ENCODE results near the gene MLXIP. TPM values are rescaled to one million over a fixed set of nuclear protein-coding genes. Genes with fewer than 3 reads are reported as not detected.

MLXIP gene
- total and polyA plus RNA-seq, 2 donors (not counting 3 experiments of a cell fraction or from before 2014, with no cell fraction given): 22.0 to 72.5 TPM

DNA sequence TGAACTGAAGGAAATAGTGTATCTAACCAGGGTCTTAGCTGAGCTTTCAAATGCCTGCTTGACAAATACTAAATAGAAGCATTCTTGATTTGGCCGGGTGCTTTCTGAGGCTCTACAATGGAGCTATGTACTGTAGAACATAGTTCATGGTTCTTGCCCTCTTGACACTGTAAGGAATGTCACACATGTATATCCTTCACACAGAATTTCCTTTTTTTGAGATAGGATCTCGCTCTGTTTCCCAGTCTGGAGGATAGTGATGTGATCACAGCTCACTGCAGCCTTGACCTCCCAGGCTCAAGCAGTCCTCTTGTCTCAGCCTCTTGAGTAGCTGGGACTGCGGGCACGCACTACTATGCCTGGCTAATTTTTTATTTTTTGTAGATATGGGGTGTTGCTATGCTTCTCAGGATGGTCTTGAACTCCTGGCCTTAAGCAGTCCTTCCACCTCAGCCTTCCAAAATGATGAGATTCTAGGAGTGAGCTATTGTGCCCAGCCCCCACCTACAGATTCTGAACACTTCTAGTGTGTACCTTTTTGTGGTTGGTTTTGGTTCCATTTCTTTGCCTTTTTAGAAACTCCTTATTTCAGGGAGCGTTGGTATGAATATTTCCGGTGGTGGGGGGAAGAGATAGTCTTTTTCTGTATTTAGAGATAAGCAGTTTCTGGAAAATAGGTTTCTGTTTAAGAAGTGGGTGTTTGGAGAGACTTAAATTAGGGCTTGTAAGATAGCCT lies 4.2 kb downstream of the MLXIP start:
- peak; percentile 26 for DNase-seq (ENCODE audit: low read depth, low spot score)
- H3K27ac ChIP-seq (ENCODE audit: insufficient read depth, low read depth, low read length): peak overlapping the region; percentile 76
- no TSS peak for BruUV-seq (replicated peaks)
- no peaks in the 10 kb centered on the region for H4K20me1 ChIP-seq (replicated peaks; ENCODE audit: control insufficient read depth, extremely low read depth, insufficient read depth, low read length)
- dilution Hi-C loops (cut with MboI; ENCODE audit: extremely low pct_ligation_motif_present, low sequenced_read_pairs): no loop called here
- no peaks in the 10 kb centered on the region for H3K9me3 ChIP-seq (replicated peaks; ENCODE audit: control insufficient read depth, insufficient read depth, low read length)
- H3K9ac ChIP-seq (replicated peaks; ENCODE audit: extremely low read depth, insufficient read depth, low read length): no peak overlapping the region
- CTCF ChIA-PET: interaction anchor here (1.3 to 3.9 kb wide), 4 partner anchors 13 to 40 kb away, joined by 3 to 42 read pairs (median 32); no protein-coding TSS in a partner anchor
- no peaks in the 10 kb centered on the region for H3K27me3 ChIP-seq (ENCODE audit: control insufficient read depth in 2 of 2, insufficient read depth in 2 of 2, low read length in 2 of 2)
- no peak overlapping the region for H2AFZ ChIP-seq (ENCODE audit: low read depth, low read length)
- no peaks in the 10 kb centered on the region for H3K9me1 ChIP-seq (replicated peaks; ENCODE audit: control insufficient read depth, extremely low read depth, insufficient read depth, low read length)
- H3K4me2 ChIP-seq (ENCODE audit: insufficient read depth, low read length): peak overlapping the region; percentile 85
- H3K79me2 ChIP-seq (ENCODE audit: control insufficient read depth, insufficient read depth, low read length): peaks cover 78% of the 10 kb centered on the region
- FAIRE-seq: peak; percentile 64
- peak overlapping the region in 1 of 3 experiments; percentile 76 for H3K4me3 ChIP-seq (replicated peaks in 1 of 3; ENCODE audit: insufficient read depth in 1 of 3, low read depth in 1 of 3, low read length in 3 of 3)
- TF ChIP-seq MYC (IDR thresholded peaks at IDR 0.05; ENCODE audit: low read depth, low read length) (no peak), FOS (IDR thresholded peaks at IDR 0.05; ENCODE audit: borderline replicate concordance, insufficient read depth, low read length) (no peak), GATA2 (IDR thresholded peaks at IDR 0.05; ENCODE audit: insufficient read depth, insufficient read length, low read depth, low read length) (no peak), EZH2 (IDR thresholded peaks at IDR 0.05; ENCODE audit: borderline replicate concordance, low read depth, low read length, severe bottlenecking) (no peak), JUN (IDR thresholded peaks at IDR 0.05; ENCODE audit: borderline replicate concordance, insufficient read depth, insufficient read length, low read depth) (no peak), POLR2A (IDR thresholded peaks at IDR 0.05; ENCODE audit: low read depth, low read length) (no peak), POLR2AphosphoS5 (IDR thresholded peaks at IDR 0.05; ENCODE audit: insufficient read depth, low read depth, low read length) (no peak)
- TF ChIP-seq, protein P1, sequence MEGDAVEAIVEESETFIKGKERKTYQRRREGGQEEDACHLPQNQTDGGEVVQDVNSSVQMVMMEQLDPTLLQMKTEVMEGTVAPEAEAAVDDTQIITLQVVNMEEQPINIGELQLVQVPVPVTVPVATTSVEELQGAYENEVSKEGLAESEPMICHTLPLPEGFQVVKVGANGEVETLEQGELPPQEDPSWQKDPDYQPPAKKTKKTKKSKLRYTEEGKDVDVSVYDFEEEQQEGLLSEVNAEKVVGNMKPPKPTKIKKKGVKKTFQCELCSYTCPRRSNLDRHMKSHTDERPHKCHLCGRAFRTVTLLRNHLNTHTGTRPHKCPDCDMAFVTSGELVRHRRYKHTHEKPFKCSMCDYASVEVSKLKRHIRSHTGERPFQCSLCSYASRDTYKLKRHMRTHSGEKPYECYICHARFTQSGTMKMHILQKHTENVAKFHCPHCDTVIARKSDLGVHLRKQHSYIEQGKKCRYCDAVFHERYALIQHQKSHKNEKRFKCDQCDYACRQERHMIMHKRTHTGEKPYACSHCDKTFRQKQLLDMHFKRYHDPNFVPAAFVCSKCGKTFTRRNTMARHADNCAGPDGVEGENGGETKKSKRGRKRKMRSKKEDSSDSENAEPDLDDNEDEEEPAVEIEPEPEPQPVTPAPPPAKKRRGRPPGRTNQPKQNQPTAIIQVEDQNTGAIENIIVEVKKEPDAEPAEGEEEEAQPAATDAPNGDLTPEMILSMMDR (IDR thresholded peaks at IDR 0.05; ENCODE audit: extremely low read depth in 1 of 2, insufficient read depth in 1 of 2, low read depth in 1 of 2, low read length in 2 of 2): no peak
- TF ChIP-seq, protein P2, sequence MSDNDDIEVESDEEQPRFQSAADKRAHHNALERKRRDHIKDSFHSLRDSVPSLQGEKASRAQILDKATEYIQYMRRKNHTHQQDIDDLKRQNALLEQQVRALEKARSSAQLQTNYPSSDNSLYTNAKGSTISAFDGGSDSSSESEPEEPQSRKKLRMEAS (IDR thresholded peaks at IDR 0.05; ENCODE audit: insufficient read depth, insufficient read length): no peak
- intact Hi-C loops (cut with micrococcal nuclease): no loop called here
- H3K4me1 ChIP-seq (ENCODE audit: control insufficient read depth, extremely low read depth, insufficient read depth, low read length): peaks cover 36% of the 10 kb centered on the region
- POLR2A ChIA-PET: interaction anchor here (1.3 kb wide), 1 partner anchor 38 kb away, joined by 4 read pairs; no protein-coding TSS in a partner anchor
- H3K36me3 ChIP-seq (ENCODE audit: control insufficient read depth in 2 of 2, extremely low read depth in 1 of 2, insufficient read depth in 2 of 2, low read length in 2 of 2): peaks cover 2 to 14% of the 10 kb centered on the region in 2 experiments

All from endothelial cell of umbilical vein (primary cell).